IMR-90 (cell line): ENCODE results near the gene RHOBTB3. TPM values are rescaled to one million over a fixed set of nuclear protein-coding genes. Genes with fewer than 3 reads are reported as not detected.

ENCODE experiments used
- ATAC-seq: fragments of 200-7000 bp; cut with Tn5 transposase; 2 replicates; pipeline ENCODE4 v1.9.1; 2020; ENCODE audit warnings: low read depth, mild to moderate bottlenecking, moderate library complexity
- BruUV-seq: library from RNA; stranded (reverse); fragments of 400-500 nt; replicated peaks from 2 replicates; lab custom pipeline; 2021; lab: Mats Ljungman, UMichigan
- CTCF ChIA-PET: fragments of 300-600 bp; formaldehyde crosslinking; extraction: SDS; loops from one replicate; lab custom pipeline; 2021; ENCODE audit warnings: antibody characterized with exemption; lab: Yijun Ruan, JAX
- POLR2A ChIA-PET: fragments of 300-600 bp; sonication (Branson Sonifier 250); formaldehyde crosslinking; loops from one replicate; lab custom pipeline; 2022; ENCODE audit warnings: antibody characterized with exemption; ENCODE audit not compliant: unreplicated experiment; lab: Charles Lee
- DNase-seq: peaks from one replicate; pipeline ENCODE4 v3.0.0; 2013
- H2AFZ ChIP-seq: replicated peaks from 2 replicates; pipeline ENCODE3; 2013; ENCODE audit warnings: low read length, mild to moderate bottlenecking; ENCODE audit not compliant: poor library complexity
- H2AK5ac ChIP-seq: 2 replicates; pipeline ENCODE4 v1.6.1; 2013; ENCODE audit warnings: low read depth, low read length, inconsistent platforms
- H2AK9ac ChIP-seq: replicated peaks from 2 replicates; pipeline ENCODE3; 2013; ENCODE audit warnings: mild to moderate bottlenecking, low read depth, low read length, moderate library complexity; ENCODE audit not compliant: poor library complexity
- H2BK120ac ChIP-seq: 2 replicates; pipeline ENCODE4 v1.6.1; 2013; ENCODE audit warnings: low read depth, low read length, inconsistent platforms
- H2BK15ac ChIP-seq: 3 replicates; pipeline ENCODE4 v1.6.1; 2013; ENCODE audit warnings: low read depth, low read length, inconsistent platforms
- H2BK20ac ChIP-seq: 2 replicates; pipeline ENCODE4 v1.6.1; 2013; ENCODE audit warnings: low read depth, mild to moderate bottlenecking, inconsistent platforms, low read length, moderate library complexity
- H2BK5ac ChIP-seq: 2 replicates; pipeline ENCODE4 v1.6.1; 2013; ENCODE audit warnings: mild to moderate bottlenecking, low read depth, low read length, inconsistent platforms; ENCODE audit not compliant: poor library complexity, severe bottlenecking
- H3K14ac ChIP-seq: replicated peaks from 2 replicates; pipeline ENCODE4 v1.6.1; 2013; ENCODE audit warnings: low read depth, low read length, inconsistent platforms
- H3K18ac ChIP-seq: 2 replicates; pipeline ENCODE4 v1.6.1; 2013; ENCODE audit warnings: low read depth, low read length, control low read depth
- H3K23ac ChIP-seq: 2 replicates; pipeline ENCODE4 v1.6.1; 2013; ENCODE audit warnings: low read depth, low read length, inconsistent platforms
- H3K27ac ChIP-seq: 2 replicates; pipeline ENCODE4 v1.5.1; 2013; ENCODE audit warnings: mild to moderate bottlenecking, control low read depth, low read length; ENCODE audit not compliant: insufficient read depth
- H3K27me3 ChIP-seq: 2 replicates; pipeline ENCODE4 v1.6.1; 2013; ENCODE audit warnings: low read length; ENCODE audit not compliant: control insufficient read depth, insufficient read depth
- H3K36me3 ChIP-seq: 2 replicates; pipeline ENCODE4 v1.6.1; 2013; ENCODE audit warnings: low read length, mixed read lengths; ENCODE audit not compliant: control insufficient read depth, insufficient read depth
- H3K4ac ChIP-seq: 2 replicates; pipeline ENCODE4 v1.6.1; 2013; ENCODE audit warnings: low read depth, low read length, inconsistent platforms
- H3K4me1 ChIP-seq: 2 replicates; pipeline ENCODE4 v1.6.1; 2013; ENCODE audit warnings: low read length, mixed read lengths; ENCODE audit not compliant: control insufficient read depth, insufficient read depth
- H3K4me2 ChIP-seq: 2 replicates; pipeline ENCODE4 v1.6.1; 2013; ENCODE audit warnings: low read depth, mild to moderate bottlenecking, control low read depth, low read length, moderate library complexity
- H3K4me3 ChIP-seq: 2 replicates; pipeline ENCODE4 v1.5.1; 2013; ENCODE audit warnings: low read depth, mild to moderate bottlenecking, control low read depth, low read length, moderate library complexity; ENCODE audit not compliant: insufficient read depth
- H3K56ac ChIP-seq: 2 replicates; pipeline ENCODE4 v1.6.1; 2013; ENCODE audit warnings: low read length, inconsistent platforms; ENCODE audit not compliant: insufficient read depth; ENCODE audit errors: extremely low read depth
- H3K79me1 ChIP-seq, 2 experiments: 2 replicates each; pipeline ENCODE4 v1.6.1; 2013; ENCODE audit warnings: low read length in 2 of 2, inconsistent platforms in 1 of 2, low read depth in 1 of 2
- H3K9ac ChIP-seq: 2 replicates; pipeline ENCODE4 v1.6.1; 2013; ENCODE audit warnings: low read depth, low read length, control low read depth
- H3K9me1 ChIP-seq: 2 replicates; pipeline ENCODE4 v1.6.1; 2013; ENCODE audit warnings: low read length, inconsistent platforms; ENCODE audit not compliant: insufficient read depth
- H3K9me3 ChIP-seq: 2 replicates; pipeline ENCODE4 v1.6.1; 2013; ENCODE audit warnings: low read length; ENCODE audit not compliant: control insufficient read depth, insufficient read depth
- H4K20me1 ChIP-seq: 2 replicates; pipeline ENCODE4 v1.6.1; 2013; ENCODE audit warnings: low read length, inconsistent platforms; ENCODE audit not compliant: insufficient read depth
- H4K5ac ChIP-seq: 2 replicates; pipeline ENCODE4 v1.6.1; 2013; ENCODE audit warnings: mild to moderate bottlenecking, low read depth, low read length, control low read depth
- H4K8ac ChIP-seq, 2 experiments: 2 replicates each; pipeline ENCODE4 v1.6.1; 2013; ENCODE audit warnings: low read depth in 2 of 2, low read length in 2 of 2, control low read depth in 1 of 2, inconsistent platforms in 1 of 2
- H4K91ac ChIP-seq: 2 replicates; pipeline ENCODE4 v1.6.1; 2013; ENCODE audit warnings: low read depth, low read length, inconsistent platforms; ENCODE audit not compliant: insufficient read depth
- CTCF ChIP-seq: conservative IDR thresholded peaks from 2 replicates; pipeline ENCODE4 v1.5.1; 2012; ENCODE audit warnings: mild to moderate bottlenecking, low read depth, low read length, improper control_type of control experiment
- MAFK ChIP-seq: IDR thresholded peaks from 2 replicates; pipeline ENCODE4 v1.6.1; 2012; ENCODE audit warnings: low read depth, low read length, improper control_type of control experiment
- RAD21 ChIP-seq: IDR thresholded peaks from 2 replicates; pipeline ENCODE4 v1.6.1; 2012; ENCODE audit warnings: low read length, improper control_type of control experiment
- RFX5 ChIP-seq: IDR thresholded peaks from 2 replicates; pipeline ENCODE4 v1.8.0; 2012; ENCODE audit warnings: low read depth, mild to moderate bottlenecking, low read length, moderate library complexity
- SMC3 ChIP-seq: fragments of 150-350 bp; IDR thresholded peaks from 2 replicates; pipeline ENCODE4 v1.6.1; 2016; ENCODE audit warnings: low read depth, mild to moderate bottlenecking, antibody characterized with exemption, low read length, moderate library complexity
- WGBS, 2 experiments: methylation state at CpG; one replicate each; pipeline versions ENCODE4 v1.1.5 to v1.1.7; 2013; ENCODE audit warnings: missing lambda C conversion rate in 2 of 2; ENCODE audit not compliant: insufficient read length in 1 of 2; ENCODE audit errors: extremely low coverage in 2 of 2; 5-methylcytosine and 5-hydroxymethylcytosine counted together
- dilution Hi-C: fragments of 300-500 bp; cut with HindIII; formaldehyde crosslinking; loops from one replicate; pipeline ENCODE4 v1.14.3; 2018; ENCODE audit warnings: low sequenced_read_pairs; ENCODE audit not compliant: unreplicated experiment
- in situ Hi-C: fragments of 300-500 bp; cut with MboI; formaldehyde crosslinking; loops from 3 replicates; pipeline ENCODE4 v1.14.3; 2019; ENCODE audit warnings: low sequenced_read_pairs, inconsistent platforms, mixed read lengths
- intact Hi-C: fragments of 100-400 bp; cut with micrococcal nuclease; formaldehyde crosslinking; loops from 2 replicates; pipeline ENCODE4 v1.10.0; 2022
- polyA plus RNA-seq, 3 experiments: library from polyadenylated mRNA; depleted of rRNA; stranded (reverse); fragments of >200 nt; gene quantifications; 2 replicates each; pipeline ENCODE4 v1.2.3, GENCODE V29; 2012; ENCODE audit warnings: low replicate concordance in 1 of 3
- total RNA-seq: library from RNA; depleted of rRNA; stranded (reverse); fragments of >200 nt; gene quantifications from 2 replicates; pipeline ENCODE4 v1.2.3, GENCODE V29; 2012

The RHOBTB3 gene
- total and polyA plus RNA-seq, 2 of the 4 experiments (the other 2 are of a cell fraction): 117 to 447 TPM

- peak overlapping the region; percentile 62 for H2AFZ ChIP-seq
- BruUV-seq: no TSS peak
- H3K4me2 ChIP-seq: no peak overlapping the region
- no peaks in the 10 kb centered on the region for H4K20me1 ChIP-seq
- peak overlapping the region; percentile 80; the same call in 1 of the 2 replicates for H2BK120ac ChIP-seq
- intact Hi-C loops (loop anchor here (1.0 to 5.0 kb wide), 4 partner anchors 42 to 561 kb away; partner anchors contain the start of gene GLRX), dilution Hi-C loops (no loop called here), in situ Hi-C loops (no loop called here)
- H3K9ac ChIP-seq: no peak overlapping the region
- H3K9me3 ChIP-seq: no peaks in the 10 kb centered on the region
- H4K8ac ChIP-seq: peak overlapping the region in 1 of 2 experiments; percentile 39; a peak in 2 of 4 replicates
- no peak overlapping the region for H4K91ac ChIP-seq
- peaks cover 35% of the 10 kb centered on the region for H3K36me3 ChIP-seq
- TF ChIP-seq CTCF (peak; percentile 82), SMC3 (peak; percentile 75; the same call in 1 of the 2 replicates), MAFK (no peak), RFX5 (no peak), RAD21 (peak; percentile 83)
- peak overlapping the region; percentile 22 for H2BK5ac ChIP-seq
- no peak overlapping the region for H4K5ac ChIP-seq
- peak overlapping the region; percentile 72; the same call in 1 of the 2 replicates for H3K4ac ChIP-seq
- peaks cover 16 to 57% of the 10 kb centered on the region in 2 experiments; a peak in 3 of 4 replicates for H3K79me1 ChIP-seq
- H3K4me1 ChIP-seq: peaks cover 22% of the 10 kb centered on the region
- peak overlapping the region; percentile 72 for H2BK20ac ChIP-seq
- DNase-seq: peak; percentile 85
- WGBS, 2 experiments: 87% methylated on average over 2 of the region's 4 CpGs; no CpG with 5 or more reads in 1 of the 2 experiments
- H3K18ac ChIP-seq: no peak overlapping the region; the same call in 1 of the 2 replicates
- 0 out of 3 replicates have a peak overlapping the region, but pooled peaks have one; percentile 21 for H2BK15ac ChIP-seq
- ATAC-seq: peak; percentile 75
- H2AK5ac ChIP-seq: no peak overlapping the region; the same call in 1 of the 2 replicates
- no peaks in the 10 kb centered on the region for H3K27me3 ChIP-seq
- H3K56ac ChIP-seq: 0 out of 2 replicates have a peak overlapping the region, but pooled peaks have one; percentile 11
- no peak overlapping the region for H3K4me3 ChIP-seq
- H3K9me1 ChIP-seq: peaks cover 20% of the 10 kb centered on the region
- ChIA-PET CTCF (interaction anchor here (0.7 to 2.1 kb wide), 26 partner anchors 10 to 177 kb away, joined by 3 to 15 read pairs (median 4); partner anchors contain the start of genes RFESD and RHOBTB3), POLR2A (no interaction called here)
- H3K23ac ChIP-seq: peak overlapping the region; percentile 70; the same call in 1 of the 2 replicates
- peak overlapping the region; percentile 84 for H3K14ac ChIP-seq
- H2AK9ac ChIP-seq: peak overlapping the region; percentile 12
- H3K27ac ChIP-seq: no peak overlapping the region; the same call in 1 of the 2 replicates
Measured at GRCh38 chr5:95781101-95781583, 50.0 kb downstream of the RHOBTB3 start.
